Measurements from ENCODE around the gene FBXL15.

FBXL15 gene

GRCh38 chr10:102457591-102458150, 37.0 kb downstream of the FBXL15 start:
- no peak for DNase-seq (ENCODE audit: low read depth in 2 of 2)

GRCh38 chr10:102458656-102459055, 38.0 kb downstream of the FBXL15 start:
- DNase-seq (ENCODE audit: low read depth in 2 of 2), result no peak

- no peak for DNase-seq (ENCODE audit: low read depth in 2 of 2)
These were observed 40.2 kb downstream of the FBXL15 start for GRCh38 chr10:102460836-102461186.

DNA sequence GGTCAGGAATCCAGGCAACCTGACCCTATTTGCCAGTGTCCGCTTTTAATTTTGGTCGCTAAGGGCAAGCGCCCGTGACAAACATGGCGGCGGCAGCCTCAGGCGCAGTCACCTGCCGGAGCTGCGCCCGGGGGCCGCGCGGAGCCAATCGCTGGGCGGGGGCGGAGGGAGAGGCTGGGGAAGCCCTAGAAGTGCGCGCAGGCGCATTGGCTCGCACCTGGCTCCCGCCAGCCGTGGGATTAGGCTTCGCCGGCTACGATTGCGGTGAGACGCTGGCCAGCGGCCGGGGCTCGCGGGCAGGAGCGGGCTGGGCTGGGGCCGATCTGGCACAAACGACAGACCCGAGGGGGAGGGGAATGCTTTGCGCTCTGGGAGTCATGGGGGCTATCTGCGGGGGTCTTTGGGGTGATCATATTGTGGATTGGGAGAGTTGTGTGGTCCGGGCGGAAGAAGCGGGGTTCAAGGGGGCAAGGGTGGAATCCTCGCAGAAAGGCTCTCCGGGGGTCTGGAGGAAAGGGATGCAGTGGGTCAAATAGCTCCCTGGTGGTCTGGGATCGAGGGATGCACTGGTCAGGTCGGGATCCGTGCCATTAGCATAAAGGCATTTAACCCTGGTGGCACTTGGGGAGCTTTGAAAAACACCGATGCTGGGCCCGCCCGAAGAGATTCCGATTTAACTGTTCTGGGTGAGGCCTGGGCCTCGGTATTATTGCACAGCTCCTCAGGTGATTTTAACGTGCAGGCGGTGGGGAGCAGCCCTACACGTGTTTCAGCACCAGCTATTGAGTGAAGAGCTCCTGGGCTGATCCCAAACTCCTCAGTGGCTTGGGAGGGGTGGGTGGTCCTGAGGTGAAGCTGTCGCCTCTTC, 40.8 kb downstream of the FBXL15 start:
- peak; percentile 81 to 88 for DNase-seq (ENCODE audit: low read depth in 2 of 2)

GRCh38 chr10:102462512-102463054, 41.9 kb downstream of the FBXL15 start:
- DNase-seq (ENCODE audit: low read depth in 2 of 2), result no peak

DNA sequence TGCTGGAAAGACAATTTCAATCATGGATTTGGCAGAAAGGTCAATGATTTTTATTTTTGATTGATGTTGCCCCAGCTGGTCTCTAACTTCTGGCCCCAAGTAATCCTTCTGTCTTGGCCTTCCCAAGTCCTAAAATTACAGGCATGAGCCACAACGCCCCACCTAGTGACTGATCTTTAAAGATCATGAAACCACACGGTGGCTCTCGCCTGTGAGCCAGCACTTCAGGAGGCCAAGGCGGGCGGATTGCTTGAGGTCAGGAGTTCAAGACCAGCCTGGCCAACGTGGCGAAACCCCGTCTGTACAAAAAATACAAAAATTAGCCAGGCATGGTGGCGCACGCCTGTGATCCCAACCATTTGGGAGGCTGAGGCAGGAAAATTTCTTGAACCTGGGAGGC, 43.3 kb downstream of the FBXL15 start:
- no peak for DNase-seq (ENCODE audit: low read depth in 2 of 2)

DNA sequence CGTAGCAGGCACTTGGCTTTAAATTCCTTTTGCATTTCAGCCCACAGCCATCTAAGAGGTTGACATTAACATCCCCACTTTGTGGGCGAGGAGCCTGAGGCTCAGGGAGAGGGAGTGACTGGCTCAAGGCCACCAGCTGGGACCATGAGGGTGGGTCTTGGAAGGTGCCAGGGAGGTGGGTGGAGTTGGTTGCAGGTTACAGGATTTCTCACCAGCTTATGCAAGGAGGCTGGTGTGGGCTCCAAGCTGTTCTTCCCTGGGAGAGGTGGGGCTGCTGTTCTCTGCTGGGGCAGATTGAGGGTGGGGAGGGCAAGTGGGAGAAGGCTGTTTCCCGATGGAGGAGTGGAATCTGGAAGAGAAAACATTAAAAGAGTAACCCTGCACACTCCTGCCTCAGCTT, 44.8 kb downstream of the FBXL15 start:
- DNase-seq (ENCODE audit: low read depth in 2 of 2), result no peak

GRCh38 chr10:102467318-102467717, 46.7 kb downstream of the FBXL15 start:
- no peak for DNase-seq (ENCODE audit: low read depth in 2 of 2)

DNA sequence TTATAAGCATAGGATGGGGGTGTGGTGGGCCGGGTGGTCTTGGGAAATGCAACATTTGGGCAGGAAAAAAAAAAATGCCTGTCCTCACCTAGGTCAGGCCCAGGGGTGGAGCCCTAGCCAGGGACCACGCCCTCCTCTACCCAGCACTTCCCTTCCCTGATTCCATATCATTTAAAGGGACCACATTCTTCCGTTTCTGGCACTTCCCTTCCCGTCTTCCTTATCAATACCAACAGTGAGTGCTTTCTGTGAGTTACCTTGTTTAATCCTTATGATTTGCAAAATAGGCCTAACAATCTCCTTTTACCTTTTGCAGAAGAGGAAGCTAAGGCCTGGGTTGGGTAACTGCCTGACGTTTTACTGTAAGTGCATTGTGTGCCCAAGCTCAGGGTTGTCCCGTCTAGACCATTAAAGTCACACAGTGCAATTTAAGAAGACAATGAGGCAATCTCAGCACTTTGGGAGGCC, 47.4 kb downstream of the FBXL15 start:
- DNase-seq (ENCODE audit: low read depth in 2 of 2), result no peak

DNA sequence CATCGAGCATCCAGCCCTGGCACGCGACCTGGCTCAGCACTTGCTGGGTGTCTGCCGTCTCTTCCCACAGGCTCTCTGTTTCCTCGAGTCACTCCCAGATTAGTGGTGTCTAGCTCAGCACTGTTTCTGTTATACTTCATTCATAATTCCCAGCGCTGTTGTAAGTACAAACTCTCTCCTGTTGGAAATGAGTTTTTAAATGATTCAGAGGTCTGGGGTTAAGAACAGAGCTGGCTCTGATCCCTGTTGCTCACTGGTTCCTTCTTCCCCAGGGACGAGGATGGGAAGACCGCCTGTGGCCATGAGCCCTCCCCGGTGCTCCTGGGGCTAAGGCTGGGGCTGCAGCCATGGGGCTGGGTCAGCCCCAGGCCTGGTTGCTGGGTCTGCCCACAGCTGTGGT, 48.0 kb downstream of the FBXL15 start:
- no peak for DNase-seq (ENCODE audit: low read depth in 2 of 2)

DNA sequence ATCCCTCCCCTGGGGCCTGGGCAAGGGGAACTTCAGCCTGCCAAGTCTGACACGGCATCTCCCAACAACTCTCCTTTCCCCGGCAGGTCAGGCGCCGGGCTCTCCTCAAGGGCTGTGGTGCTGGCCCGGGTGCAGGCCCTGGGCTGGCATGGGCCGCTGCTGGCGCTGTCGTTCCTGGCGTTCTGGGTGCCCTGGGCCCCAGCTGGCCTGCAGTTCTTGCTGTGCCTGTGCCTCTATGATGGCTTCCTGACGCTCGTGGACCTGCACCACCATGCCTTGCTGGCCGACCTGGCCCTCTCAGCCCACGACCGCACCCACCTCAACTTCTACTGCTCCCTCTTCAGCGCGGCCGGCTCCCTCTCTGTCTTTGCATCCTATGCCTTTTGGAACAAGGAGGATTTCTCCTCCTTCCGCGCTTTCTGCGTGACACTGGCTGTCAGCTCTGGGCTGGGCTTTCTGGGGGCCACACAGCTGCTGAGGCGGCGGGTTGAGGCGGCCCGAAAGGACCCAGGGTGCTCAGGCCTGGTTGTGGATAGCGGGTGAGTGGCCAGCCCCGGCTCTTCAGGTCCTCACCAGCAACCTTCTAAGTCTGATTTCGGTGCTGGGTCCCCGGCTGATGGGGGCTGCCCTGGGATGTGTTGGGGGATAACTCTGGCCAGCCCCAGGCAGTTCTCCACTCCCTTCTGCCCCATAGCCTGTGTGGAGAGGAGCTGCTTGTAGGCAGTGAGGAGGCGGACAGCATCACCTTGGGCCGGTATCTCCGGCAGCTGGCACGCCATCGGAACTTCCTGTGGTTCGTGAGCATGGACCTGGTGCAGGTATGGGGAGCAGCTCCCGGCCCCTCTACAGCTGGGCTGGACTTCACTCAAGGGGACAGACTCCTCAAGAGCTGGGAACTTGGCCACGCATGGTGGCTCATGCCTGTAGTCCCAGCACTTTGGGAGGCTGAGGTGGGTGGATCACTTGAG, 50.2 kb downstream of the FBXL15 start:
- no peak for DNase-seq (ENCODE audit: low read depth in 2 of 2)
